Progenitor cell of endocrine pancreas (in vitro differentiated cells): ENCODE results near the gene SEMA6C. TPM values are rescaled to one million over a fixed set of nuclear protein-coding genes. Genes with fewer than 3 reads are reported as not detected.

Experiments used
- DNase-seq: peaks from one replicate; pipeline ENCODE4 v3.0.0; 2021; ENCODE audit warnings: low spot score; ENCODE audit not compliant: unreplicated experiment
- H3K27ac Mint-ChIP-seq: 2 replicates; pipeline ENCODE4 v1.8.0; 2021; ENCODE audit warnings: mild to moderate bottlenecking, moderate library complexity, mixed read lengths
- H3K27me3 Mint-ChIP-seq: 2 replicates; pipeline ENCODE4 v1.8.0; 2021; ENCODE audit warnings: mixed read lengths
- H3K36me3 Mint-ChIP-seq: 2 replicates; pipeline ENCODE4 v1.8.0; 2022; ENCODE audit warnings: mixed read lengths; ENCODE audit not compliant: insufficient read depth
- H3K4me1 Mint-ChIP-seq: 2 replicates; pipeline ENCODE4 v1.8.0; 2021; ENCODE audit warnings: low read depth, mixed read lengths
- H3K4me3 Mint-ChIP-seq: 2 replicates; pipeline ENCODE4 v1.8.0; 2021; ENCODE audit warnings: low read depth, mild to moderate bottlenecking, moderate library complexity, mixed read lengths
- H3K9me3 Mint-ChIP-seq: 2 replicates; pipeline ENCODE4 v1.8.0; 2021; ENCODE audit warnings: low read depth, mixed read lengths
- total RNA-seq: library from RNA; stranded (reverse); gene quantifications from 2 replicates; pipeline ENCODE4 v1.2.1, GENCODE V29; 2021
- TF ChIP-seq, protein P1 (sequence below): fragments of 200-600 bp; sonication (generic); IDR thresholded peaks from one replicate; pipeline ENCODE4 v1.5.0; 2021; ENCODE audit warnings: antibody characterized with exemption, mild to moderate bottlenecking; ENCODE audit not compliant: unreplicated experiment

SEMA6C gene
- total RNA-seq, 1 donor from 2014 or later: 34.0 TPM

DNA sequence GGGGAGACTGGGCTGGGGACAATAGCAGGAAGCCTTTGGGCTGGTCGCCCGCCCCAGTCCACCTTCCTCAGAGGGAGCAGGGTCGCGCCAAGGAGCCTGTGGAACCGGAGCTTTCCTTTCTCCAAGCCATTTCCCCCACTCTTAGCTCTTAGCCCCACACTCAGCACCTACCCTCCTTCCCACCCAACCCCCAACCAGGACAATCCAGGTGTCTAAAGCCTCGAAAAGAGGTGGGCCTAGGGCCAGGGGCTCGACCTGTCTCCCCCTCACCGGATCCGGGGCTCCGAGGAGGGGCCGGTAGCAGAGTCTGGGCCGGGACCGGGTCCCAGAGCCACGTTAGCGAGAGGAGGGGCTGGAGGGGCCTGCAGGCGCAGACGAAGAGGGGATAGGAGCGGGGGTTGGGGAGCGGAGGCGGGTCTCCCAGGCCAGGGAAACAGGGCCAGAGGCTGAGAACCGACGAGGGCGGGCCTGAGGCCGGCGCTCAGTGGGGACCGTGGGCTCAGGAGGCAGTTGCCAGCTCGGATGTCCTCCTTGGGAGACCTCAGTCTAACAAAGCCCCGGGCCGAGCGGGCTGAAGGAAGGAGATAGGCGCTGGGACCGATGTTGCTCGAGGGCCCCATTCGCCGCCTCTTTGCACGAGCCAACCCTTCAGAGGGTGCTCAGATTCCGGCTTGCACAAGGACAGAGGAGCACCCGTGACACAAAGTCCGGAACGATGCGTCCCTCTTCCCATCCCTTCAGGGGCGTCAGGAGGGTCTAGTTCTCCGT lies 943 bp downstream of the SEMA6C start:
- Mint-ChIP-seq H3K27ac (no peak overlapping the region), H3K9me3 (no peaks in the 10 kb centered on the region), H3K4me3 (peak overlapping the region; percentile 91), H3K27me3 (peaks cover 19% of the 10 kb centered on the region), H3K4me1 (peaks cover 10% of the 10 kb centered on the region), H3K36me3 (peaks cover 2% of the 10 kb centered on the region)
- no peak for DNase-seq
- TF ChIP-seq, protein P1, sequence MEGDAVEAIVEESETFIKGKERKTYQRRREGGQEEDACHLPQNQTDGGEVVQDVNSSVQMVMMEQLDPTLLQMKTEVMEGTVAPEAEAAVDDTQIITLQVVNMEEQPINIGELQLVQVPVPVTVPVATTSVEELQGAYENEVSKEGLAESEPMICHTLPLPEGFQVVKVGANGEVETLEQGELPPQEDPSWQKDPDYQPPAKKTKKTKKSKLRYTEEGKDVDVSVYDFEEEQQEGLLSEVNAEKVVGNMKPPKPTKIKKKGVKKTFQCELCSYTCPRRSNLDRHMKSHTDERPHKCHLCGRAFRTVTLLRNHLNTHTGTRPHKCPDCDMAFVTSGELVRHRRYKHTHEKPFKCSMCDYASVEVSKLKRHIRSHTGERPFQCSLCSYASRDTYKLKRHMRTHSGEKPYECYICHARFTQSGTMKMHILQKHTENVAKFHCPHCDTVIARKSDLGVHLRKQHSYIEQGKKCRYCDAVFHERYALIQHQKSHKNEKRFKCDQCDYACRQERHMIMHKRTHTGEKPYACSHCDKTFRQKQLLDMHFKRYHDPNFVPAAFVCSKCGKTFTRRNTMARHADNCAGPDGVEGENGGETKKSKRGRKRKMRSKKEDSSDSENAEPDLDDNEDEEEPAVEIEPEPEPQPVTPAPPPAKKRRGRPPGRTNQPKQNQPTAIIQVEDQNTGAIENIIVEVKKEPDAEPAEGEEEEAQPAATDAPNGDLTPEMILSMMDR: no peak

DNA sequence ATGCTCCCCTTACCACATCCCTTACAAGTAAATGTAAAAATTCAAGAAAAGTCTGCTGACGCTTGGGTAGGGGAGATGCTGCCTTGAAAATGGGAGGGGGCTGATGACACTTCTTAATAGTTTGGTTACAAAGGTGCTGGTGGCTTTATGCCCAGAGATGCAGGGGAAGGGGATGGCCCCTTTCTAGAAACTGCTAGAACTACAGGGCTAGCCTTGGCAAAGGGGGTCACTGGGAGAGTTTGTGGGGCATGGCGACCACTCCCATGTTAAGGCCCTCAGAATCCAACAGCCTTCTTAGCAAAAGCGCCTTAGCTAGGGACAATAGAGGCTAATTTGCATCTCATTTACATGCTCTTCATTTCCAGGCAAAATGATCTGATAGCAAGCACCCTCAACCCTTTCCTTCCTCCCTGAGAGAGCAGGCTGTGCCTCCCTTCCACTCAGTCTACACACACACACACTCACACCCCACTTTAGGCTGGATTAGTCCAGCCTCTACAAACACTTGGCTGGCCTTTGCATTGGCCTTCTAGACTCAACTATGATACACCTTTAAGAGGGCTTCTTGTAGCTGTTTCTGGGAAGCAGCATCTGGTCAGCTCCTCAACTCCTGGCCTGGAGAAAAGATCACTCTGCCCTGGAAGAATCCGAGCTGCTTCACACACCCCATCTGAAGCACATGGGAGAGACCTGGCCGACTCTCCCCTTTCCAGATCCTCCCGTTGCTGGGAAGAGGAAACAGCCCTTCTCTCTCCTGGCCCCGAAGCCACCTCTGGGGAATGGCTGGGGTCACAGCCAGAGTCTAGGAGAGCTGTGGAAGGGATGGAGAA lies 1.7 kb downstream of the SEMA6C start:
- H3K4me1 Mint-ChIP-seq: peaks cover 10% of the 10 kb centered on the region
- H3K9me3 Mint-ChIP-seq: no peaks in the 10 kb centered on the region
- H3K27me3 Mint-ChIP-seq: peaks cover 16% of the 10 kb centered on the region
- no peak for DNase-seq
- peaks cover 3% of the 10 kb centered on the region for H3K36me3 Mint-ChIP-seq
- H3K27ac Mint-ChIP-seq: no peak overlapping the region
- H3K4me3 Mint-ChIP-seq: peak overlapping the region; percentile 91
- TF ChIP-seq, protein P1: no peak

DNA sequence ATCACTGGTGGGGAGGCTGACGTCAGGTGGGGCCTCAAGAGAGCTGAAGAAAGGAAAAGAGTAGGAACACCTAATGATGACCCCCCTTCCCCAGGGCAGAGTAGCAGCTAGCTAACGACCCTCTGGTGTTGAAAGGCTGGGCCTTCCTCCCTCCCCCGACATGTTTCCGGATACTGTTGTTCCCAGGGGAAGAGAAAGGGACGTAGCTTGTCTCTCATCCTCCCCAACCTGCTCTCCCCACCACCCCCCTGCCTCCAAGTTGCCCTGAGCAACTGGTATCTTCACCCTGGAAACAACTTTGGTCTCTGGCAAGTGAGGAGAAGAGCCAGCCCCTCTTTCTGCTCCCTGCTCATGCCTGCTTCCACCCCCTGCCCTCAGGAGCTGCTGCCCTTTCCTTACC lies 2.4 kb downstream of the SEMA6C start:
- Mint-ChIP-seq H3K4me1 (peaks cover 10% of the 10 kb centered on the region), H3K27ac (no peak overlapping the region), H3K4me3 (no peak overlapping the region), H3K36me3 (peaks cover 3% of the 10 kb centered on the region), H3K9me3 (no peaks in the 10 kb centered on the region), H3K27me3 (peaks cover 16% of the 10 kb centered on the region)
- TF ChIP-seq, protein P1: no peak
- DNase-seq: no peak

DNA sequence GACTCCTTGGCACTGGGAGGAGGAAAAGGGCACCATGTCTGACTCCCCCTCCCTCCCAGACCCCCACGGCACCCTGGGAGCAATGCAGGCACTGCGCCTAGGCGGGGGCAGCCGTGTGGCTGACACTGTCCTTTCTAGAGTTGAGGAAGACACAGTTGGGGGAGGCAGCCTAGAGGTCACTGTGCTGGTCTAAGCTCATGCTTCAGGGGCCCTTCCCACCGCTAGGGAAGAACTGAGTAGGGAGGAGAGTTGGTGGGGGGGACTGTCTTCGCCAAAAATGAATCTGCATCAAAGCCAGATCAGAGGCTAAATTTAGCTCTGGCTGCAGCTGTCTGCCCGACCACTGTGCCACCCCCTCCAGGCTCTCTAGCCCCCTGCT lies 3.4 kb downstream of the SEMA6C start:
- Mint-ChIP-seq H3K9me3 (no peaks in the 10 kb centered on the region), H3K27ac (no peak overlapping the region)

More for the DNA sequence above, 3.4 kb downstream of the SEMA6C start:
- H3K27me3 Mint-ChIP-seq: peaks cover 11% of the 10 kb centered on the region
- DNase-seq: no peak
- H3K4me3 Mint-ChIP-seq: no peak overlapping the region
- peaks cover 10% of the 10 kb centered on the region for H3K4me1 Mint-ChIP-seq
- peaks cover 3% of the 10 kb centered on the region for H3K36me3 Mint-ChIP-seq
- TF ChIP-seq, protein P1: no peak
